ENCODE measurements around the gene KRT86. TPM values are rescaled to one million over a fixed set of nuclear protein-coding genes. Genes with fewer than 3 reads are reported as not detected.

The KRT86 gene
- total and polyA plus RNA-seq, 2 experiments from 2014 or later = 0.16 TPM; not detected in 1

DNA sequence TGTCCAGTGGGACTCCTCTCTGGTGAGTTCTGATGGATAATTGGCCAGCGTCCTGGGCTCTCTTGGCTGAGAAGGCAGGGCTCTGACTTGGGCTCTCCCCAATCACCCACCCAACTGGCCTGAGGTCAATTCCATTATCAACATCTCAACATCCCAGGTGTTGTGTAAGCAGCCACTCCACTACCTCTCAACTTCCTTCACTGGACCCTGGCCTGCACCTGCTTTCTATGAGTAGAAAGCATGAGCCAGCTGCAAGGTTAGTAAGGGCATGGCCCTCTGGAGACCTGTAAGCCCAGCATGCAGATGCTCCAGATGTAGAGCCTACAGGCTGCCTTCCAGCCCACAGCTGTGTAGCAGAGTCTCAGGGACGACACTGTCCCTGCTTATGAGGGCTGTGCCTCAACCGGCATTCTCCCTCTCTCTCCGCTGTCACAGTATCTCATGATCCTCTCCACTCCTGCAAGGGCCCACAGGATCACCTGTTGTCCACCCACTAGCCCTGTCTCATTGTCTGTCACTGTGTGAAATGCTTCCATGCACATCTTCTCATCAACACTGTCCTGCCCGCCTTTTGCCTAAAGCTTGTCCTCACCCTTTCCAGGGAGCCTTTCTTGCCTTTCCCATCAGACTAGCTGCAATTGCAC is 22.2 kb downstream of the KRT86 start:
- H3K9me3 Mint-ChIP-seq = no peaks in the 10 kb centered on the region
- H2AFZ ChIP-seq = no peak overlapping the region
- no peaks in the 10 kb centered on the region for H3K27me3 ChIP-seq (ENCODE audit: insufficient read depth)

DNA sequence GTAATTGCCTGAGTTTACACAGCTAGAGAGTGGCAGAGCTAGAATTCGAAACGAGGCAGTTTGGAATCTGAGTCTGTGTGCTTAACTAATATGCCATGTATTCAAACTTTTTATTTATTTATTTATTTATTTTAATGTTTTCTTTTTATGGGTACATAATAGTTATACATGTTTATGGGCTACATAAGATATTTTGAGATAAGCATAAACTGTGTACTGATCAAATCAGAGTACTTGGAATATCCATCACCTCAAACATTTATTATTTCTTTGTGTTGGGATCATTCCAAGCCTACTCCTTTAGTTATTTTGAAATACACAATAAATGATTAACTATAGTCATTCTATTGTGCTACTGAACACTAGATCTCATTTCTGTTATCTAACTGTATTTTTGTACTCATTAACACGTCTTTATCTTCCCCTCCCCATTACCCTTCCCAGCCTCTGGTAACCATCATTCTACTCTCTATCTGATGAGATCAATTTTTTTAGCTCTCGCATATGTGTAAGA is 24.3 kb downstream of the KRT86 start:
- Mint-ChIP-seq H3K4me3 (no peak overlapping the region), H3K27me3 (ENCODE audit: insufficient read depth, low read depth, poor library complexity) (peaks cover 8% of the 10 kb centered on the region), H3K36me3 (ENCODE audit: low read depth) (no peaks in the 10 kb centered on the region), H3K27ac (no peak overlapping the region), H3K4me1 (peaks cover 2% of the 10 kb centered on the region; the same call in 1 of the 3 replicates), H3K9me3 (no peaks in the 10 kb centered on the region)
- Histone ChIP-seq H3K4me3 (no peak overlapping the region), H3K27ac (ENCODE audit: low read depth) (no peak overlapping the region), H3K4me2 (no peak overlapping the region), H2AFZ (no peak overlapping the region), H3K27me3 (ENCODE audit: insufficient read depth) (no peaks in the 10 kb centered on the region), H3K36me3 (ENCODE audit: insufficient read depth) (no peaks in the 10 kb centered on the region), H4K20me1 (replicated peaks; ENCODE audit: insufficient read depth) (no peaks in the 10 kb centered on the region), H3F3A (replicated peaks; ENCODE audit: low read depth) (no peaks in the 10 kb centered on the region), H3K79me2 (replicated peaks; ENCODE audit: insufficient read depth) (no peaks in the 10 kb centered on the region), H3K9me2 (ENCODE audit: insufficient read depth) (no peaks in the 10 kb centered on the region), H3K4me1 (ENCODE audit: insufficient read depth) (no peaks in the 10 kb centered on the region)
- ATAC-seq (no peak), DNase-seq (ENCODE audit: low spot score) (no peak)
- TF ChIP-seq EZH2 (IDR thresholded peaks at IDR 0.05; ENCODE audit: low read depth, unreplicated experiment) (no peak), CREB1 (CRISPR knock-in tag; IDR thresholded peaks at IDR 0.05; ENCODE audit: low read depth) (no peak), EZH2phosphoT487 (IDR thresholded peaks at IDR 0.05; ENCODE audit: unreplicated experiment) (no peak), JUNB (IDR thresholded peaks at IDR 0.05; ENCODE audit: unreplicated experiment) (no peak), NANOG (IDR thresholded peaks at IDR 0.05; ENCODE audit: borderline replicate concordance) (no peak), ZNF114 (CRISPR knock-in tag; IDR thresholded peaks at IDR 0.05) (no peak)
- TF ChIP-seq, protein P1, sequence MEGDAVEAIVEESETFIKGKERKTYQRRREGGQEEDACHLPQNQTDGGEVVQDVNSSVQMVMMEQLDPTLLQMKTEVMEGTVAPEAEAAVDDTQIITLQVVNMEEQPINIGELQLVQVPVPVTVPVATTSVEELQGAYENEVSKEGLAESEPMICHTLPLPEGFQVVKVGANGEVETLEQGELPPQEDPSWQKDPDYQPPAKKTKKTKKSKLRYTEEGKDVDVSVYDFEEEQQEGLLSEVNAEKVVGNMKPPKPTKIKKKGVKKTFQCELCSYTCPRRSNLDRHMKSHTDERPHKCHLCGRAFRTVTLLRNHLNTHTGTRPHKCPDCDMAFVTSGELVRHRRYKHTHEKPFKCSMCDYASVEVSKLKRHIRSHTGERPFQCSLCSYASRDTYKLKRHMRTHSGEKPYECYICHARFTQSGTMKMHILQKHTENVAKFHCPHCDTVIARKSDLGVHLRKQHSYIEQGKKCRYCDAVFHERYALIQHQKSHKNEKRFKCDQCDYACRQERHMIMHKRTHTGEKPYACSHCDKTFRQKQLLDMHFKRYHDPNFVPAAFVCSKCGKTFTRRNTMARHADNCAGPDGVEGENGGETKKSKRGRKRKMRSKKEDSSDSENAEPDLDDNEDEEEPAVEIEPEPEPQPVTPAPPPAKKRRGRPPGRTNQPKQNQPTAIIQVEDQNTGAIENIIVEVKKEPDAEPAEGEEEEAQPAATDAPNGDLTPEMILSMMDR (conservative IDR thresholded peaks at IDR 0.05; ENCODE audit: low read depth in 2 of 2) = no peak
- TF ChIP-seq, protein P2, sequence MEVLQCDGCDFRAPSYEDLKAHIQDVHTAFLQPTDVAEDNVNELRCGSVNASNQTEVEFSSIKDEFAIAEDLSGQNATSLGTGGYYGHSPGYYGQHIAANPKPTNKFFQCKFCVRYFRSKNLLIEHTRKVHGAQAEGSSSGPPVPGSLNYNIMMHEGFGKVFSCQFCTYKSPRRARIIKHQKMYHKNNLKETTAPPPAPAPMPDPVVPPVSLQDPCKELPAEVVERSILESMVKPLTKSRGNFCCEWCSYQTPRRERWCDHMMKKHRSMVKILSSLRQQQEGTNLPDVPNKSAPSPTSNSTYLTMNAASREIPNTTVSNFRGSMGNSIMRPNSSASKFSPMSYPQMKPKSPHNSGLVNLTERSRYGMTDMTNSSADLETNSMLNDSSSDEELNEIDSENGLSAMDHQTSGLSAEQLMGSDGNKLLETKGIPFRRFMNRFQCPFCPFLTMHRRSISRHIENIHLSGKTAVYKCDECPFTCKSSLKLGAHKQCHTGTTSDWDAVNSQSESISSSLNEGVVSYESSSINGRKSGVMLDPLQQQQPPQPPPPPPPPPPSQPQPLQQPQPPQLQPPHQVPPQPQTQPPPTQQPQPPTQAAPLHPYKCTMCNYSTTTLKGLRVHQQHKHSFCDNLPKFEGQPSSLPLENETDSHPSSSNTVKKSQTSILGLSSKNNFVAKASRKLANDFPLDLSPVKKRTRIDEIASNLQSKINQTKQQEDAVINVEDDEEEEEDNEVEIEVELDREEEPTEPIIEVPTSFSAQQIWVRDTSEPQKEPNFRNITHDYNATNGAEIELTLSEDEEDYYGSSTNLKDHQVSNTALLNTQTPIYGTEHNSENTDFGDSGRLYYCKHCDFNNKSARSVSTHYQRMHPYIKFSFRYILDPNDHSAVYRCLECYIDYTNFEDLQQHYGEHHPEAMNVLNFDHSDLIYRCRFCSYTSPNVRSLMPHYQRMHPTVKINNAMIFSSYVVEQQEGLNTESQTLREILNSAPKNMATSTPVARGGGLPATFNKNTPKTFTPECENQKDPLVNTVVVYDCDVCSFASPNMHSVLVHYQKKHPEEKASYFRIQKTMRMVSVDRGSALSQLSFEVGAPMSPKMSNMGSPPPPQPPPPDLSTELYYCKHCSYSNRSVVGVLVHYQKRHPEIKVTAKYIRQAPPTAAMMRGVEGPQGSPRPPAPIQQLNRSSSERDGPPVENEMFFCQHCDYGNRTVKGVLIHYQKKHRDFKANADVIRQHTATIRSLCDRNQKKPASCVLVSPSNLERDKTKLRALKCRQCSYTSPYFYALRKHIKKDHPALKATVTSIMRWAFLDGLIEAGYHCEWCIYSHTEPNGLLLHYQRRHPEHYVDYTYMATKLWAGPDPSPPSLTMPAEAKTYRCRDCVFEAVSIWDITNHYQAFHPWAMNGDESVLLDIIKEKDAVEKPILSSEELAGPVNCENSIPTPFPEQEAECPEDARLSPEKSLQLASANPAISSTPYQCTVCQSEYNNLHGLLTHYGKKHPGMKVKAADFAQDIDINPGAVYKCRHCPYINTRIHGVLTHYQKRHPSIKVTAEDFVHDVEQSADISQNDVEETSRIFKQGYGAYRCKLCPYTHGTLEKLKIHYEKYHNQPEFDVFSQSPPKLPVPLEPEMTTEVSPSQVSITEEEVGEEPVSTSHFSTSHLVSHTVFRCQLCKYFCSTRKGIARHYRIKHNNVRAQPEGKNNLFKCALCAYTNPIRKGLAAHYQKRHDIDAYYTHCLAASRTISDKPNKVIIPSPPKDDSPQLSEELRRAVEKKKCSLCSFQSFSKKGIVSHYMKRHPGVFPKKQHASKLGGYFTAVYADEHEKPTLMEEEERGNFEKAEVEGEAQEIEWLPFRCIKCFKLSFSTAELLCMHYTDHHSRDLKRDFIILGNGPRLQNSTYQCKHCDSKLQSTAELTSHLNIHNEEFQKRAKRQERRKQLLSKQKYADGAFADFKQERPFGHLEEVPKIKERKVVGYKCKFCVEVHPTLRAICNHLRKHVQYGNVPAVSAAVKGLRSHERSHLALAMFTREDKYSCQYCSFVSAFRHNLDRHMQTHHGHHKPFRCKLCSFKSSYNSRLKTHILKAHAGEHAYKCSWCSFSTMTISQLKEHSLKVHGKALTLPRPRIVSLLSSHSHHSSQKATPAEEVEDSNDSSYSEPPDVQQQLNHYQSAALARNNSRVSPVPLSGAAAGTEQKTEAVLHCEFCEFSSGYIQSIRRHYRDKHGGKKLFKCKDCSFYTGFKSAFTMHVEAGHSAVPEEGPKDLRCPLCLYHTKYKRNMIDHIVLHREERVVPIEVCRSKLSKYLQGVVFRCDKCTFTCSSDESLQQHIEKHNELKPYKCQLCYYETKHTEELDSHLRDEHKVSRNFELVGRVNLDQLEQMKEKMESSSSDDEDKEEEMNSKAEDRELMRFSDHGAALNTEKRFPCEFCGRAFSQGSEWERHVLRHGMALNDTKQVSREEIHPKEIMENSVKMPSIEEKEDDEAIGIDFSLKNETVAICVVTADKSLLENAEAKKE (CRISPR knock-in tag; IDR thresholded peaks at IDR 0.05) = no peak

More for the DNA sequence above, 22.2 kb downstream of the KRT86 start:
- peaks cover 8% of the 10 kb centered on the region for H3K27me3 Mint-ChIP-seq (ENCODE audit: insufficient read depth, low read depth, poor library complexity)
- no peaks in the 10 kb centered on the region for H3F3A ChIP-seq (replicated peaks; ENCODE audit: low read depth)
- no peaks in the 10 kb centered on the region for H3K36me3 ChIP-seq (ENCODE audit: insufficient read depth)
- no peak overlapping the region for H3K4me3 Mint-ChIP-seq
- no peak for ATAC-seq
- no peak overlapping the region for H3K4me2 ChIP-seq
- H3K4me1 Mint-ChIP-seq = peaks cover 2% of the 10 kb centered on the region; the same call in 1 of the 3 replicates
- no peaks in the 10 kb centered on the region for H4K20me1 ChIP-seq (replicated peaks; ENCODE audit: insufficient read depth)
- H3K4me3 ChIP-seq = no peak overlapping the region
- no peak overlapping the region for H3K27ac ChIP-seq (ENCODE audit: low read depth)
- no peaks in the 10 kb centered on the region for H3K9me2 ChIP-seq (ENCODE audit: insufficient read depth)
- no peaks in the 10 kb centered on the region for H3K79me2 ChIP-seq (replicated peaks; ENCODE audit: insufficient read depth)
- no peaks in the 10 kb centered on the region for H3K4me1 ChIP-seq (ENCODE audit: insufficient read depth)
- no peak overlapping the region for H3K27ac Mint-ChIP-seq
- no peaks in the 10 kb centered on the region for H3K36me3 Mint-ChIP-seq (ENCODE audit: low read depth)
- no peak for DNase-seq (ENCODE audit: low spot score)
- TF ChIP-seq EZH2phosphoT487 (IDR thresholded peaks at IDR 0.05; ENCODE audit: unreplicated experiment) (no peak), POLR2AphosphoS5 (IDR thresholded peaks at IDR 0.05; ENCODE audit: low read depth) (no peak), STAT1 (IDR thresholded peaks at IDR 0.05; ENCODE audit: unreplicated experiment) (no peak), ZNF114 (CRISPR knock-in tag; IDR thresholded peaks at IDR 0.05) (no peak)
- TF ChIP-seq, protein P3, sequence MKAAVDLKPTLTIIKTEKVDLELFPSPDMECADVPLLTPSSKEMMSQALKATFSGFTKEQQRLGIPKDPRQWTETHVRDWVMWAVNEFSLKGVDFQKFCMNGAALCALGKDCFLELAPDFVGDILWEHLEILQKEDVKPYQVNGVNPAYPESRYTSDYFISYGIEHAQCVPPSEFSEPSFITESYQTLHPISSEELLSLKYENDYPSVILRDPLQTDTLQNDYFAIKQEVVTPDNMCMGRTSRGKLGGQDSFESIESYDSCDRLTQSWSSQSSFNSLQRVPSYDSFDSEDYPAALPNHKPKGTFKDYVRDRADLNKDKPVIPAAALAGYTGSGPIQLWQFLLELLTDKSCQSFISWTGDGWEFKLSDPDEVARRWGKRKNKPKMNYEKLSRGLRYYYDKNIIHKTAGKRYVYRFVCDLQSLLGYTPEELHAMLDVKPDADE (IDR thresholded peaks at IDR 0.05) = no peak
